HG03378 (cell line): Measurements from ENCODE around the gene COPS7A.

Experiments used
- ATAC-seq: cut with Tn5 transposase; IDR thresholded peaks from one replicate; pipeline ENCODE4 v1.9.1; 2021; ENCODE audit warnings: mild to moderate bottlenecking, moderate library complexity; ENCODE audit not compliant: unreplicated experiment

COPS7A gene

DNA sequence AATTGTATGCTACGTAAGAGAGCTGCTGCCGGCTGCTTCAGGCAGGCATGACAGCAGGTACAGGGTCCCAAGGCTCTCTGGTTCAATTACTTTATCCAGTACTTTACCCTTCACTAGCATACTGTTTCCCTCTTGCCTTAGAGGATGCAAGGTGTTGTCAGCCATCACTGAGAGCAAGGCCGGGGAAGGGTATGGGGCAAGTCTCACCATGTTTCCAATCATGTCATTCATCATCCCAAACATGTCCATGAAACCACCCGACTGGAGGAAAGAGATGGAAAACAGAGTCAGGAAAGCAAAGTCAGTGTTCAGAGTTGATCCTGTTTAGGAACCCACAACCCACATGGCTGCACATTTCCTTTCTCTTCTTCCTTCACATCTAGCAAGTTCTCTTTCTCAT lies 26.7 kb downstream of the COPS7A start:
- ATAC-seq, result no peak

DNA sequence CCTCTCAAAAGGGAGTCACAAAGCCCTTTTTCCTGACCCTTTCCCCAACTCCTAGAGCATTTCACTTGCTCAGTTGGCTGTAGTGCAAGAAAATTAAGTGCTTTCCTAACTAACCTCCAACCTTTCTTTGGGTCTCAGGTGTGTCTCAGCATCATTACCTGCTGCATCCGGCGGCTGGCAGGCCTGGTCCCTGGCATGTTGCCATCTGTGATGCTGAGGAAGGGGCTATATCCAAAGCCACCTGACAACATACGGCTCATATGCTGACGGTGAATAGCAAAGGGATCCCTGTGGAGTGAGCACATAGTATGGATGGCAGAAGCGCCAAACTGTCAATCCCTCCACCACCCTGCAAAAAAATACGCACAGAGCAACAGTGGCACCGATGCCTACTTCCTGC lies 27.9 kb downstream of the COPS7A start:
- ATAC-seq, result no peak

DNA sequence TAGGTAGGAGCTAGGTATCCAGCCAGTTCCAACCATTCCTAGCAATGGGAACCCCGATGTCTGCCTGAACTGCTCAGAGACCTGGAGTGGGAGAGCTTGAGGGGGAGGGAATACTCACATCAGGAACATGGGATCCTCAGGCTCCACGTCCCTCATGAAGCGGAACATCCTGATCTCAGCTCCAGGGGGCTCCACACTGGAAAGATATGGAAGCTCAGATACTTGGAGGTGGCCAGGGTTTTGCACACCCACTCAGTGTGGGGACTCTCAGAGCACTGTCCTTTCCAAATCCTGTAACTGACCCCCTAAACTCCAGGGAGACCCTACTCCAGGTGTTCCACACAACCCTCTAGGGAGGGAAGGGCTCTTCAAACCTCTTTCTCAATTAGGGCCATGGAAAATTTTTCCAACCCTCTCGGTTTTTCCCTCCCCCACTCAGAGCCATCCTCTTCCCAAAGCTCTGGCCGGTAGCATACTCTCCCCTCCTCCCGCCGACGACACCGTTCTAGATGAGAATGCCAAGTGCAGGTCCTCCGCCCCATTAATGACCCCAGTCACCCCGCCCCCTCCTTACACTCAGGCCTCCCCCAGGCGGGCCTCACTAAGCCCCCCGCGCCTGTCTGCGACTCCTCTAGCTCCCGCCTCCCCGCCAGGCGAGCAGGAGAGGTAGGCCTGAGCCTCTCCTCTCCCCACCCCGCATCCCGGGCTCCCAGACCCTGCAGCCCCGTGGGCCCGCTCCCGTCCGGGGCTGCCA lies 28.5 kb downstream of the COPS7A start:
- no peak for ATAC-seq

- ATAC-seq, result peak; percentile 91
Observed at GRCh38 chr12:6752921-6753771, 29.3 kb downstream of the COPS7A start, which contains the start of gene MLF2. MLF2 (minus strand) TSS chr12:6753141; CDS start chr12:6752334, 807 bp downstream.

DNA sequence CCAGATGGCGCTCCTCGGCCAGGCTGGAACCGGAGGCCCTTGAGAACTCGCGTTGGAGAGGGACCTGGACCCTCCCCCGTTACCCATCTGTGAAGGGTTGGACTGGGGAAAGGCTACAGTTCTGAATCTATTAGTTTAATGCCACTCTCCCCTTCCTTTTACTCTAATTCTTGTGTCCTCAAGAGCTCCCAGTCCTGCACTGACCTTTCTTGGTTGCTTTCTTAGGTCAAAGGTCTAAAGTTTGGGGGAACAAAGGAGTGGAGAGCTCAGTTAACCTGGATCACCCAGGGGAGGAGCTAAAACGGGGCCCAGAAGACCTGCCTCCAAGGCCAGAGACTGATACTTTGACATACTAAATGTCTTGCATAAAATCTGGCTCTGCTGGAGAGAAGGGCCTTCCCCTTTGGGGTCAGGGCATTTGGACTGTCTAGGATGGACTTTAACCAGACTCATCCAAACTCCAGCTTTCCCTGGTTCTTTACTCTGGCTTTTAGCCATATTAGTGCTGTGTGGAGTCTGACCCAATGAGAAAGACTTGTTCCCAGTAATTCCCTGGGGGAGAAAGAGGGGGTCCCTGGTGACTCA lies 30.0 kb downstream of the COPS7A start:
- no peak for ATAC-seq

GRCh38 chr12:6754411-6754810 lies 30.6 kb downstream of the COPS7A start:
- no peak for ATAC-seq

GRCh38 chr12:6757028-6757690 lies 33.3 kb downstream of the COPS7A start:
- ATAC-seq, result no peak

GRCh38 chr12:6758506-6759095 lies 34.8 kb downstream of the COPS7A start:
- no peak for ATAC-seq

- ATAC-seq, result no peak
Observed at GRCh38 chr12:6759741-6760140, 35.9 kb downstream of the COPS7A start.

GRCh38 chr12:6763380-6763779 lies 39.5 kb downstream of the COPS7A start:
- ATAC-seq, result no peak

DNA sequence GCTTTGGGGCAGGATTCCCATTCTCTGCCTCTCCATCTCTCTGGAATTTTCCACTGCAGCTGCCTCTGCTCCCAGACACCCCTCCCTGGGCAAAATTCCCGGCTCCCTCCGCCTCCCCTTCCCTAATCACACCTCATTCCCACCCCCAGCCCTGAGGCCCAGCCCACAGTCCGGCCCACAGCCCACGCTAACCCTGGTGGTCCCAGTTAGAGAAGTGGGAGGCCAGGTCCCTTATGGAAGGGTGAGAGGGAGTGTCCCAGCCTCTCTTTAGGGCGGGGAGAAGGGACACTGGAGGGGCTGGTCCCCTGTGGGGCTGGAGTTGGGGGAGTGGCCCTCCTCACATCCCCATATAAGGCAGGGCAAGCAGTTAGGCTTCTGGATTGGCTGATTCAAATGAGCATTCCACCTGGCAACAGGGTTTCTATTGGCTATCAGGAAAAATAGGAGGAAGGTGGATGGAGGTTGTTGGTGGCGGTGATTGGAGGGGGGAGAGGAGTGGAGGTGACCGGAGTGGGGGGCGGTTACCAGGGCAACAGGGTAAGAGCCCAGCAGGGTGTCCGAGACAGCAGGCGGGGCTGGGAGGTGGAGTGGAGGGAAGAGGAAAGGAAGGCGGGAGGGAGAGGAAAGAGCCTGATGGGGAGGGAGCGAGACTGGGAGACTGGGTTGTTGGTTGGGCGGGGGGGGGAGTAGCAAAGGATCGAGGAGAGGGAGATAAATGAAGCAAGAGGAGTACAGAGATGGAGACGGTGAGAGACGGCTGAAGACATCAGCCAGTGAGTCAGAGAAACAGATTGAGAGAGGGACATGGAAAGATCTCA lies 40.4 kb downstream of the COPS7A start:
- ATAC-seq, result peak; percentile 83

- ATAC-seq, result no peak
Observed at GRCh38 chr12:6765048-6765633, 41.3 kb downstream of the COPS7A start.

GRCh38 chr12:6765634-6766581 lies 42.1 kb downstream of the COPS7A start, which contains the start of gene PTMS:
PTMS (plus strand) TSS chr12:6766363; CDS start chr12:6766706, 343 bp downstream.
- ATAC-seq, result no peak

DNA sequence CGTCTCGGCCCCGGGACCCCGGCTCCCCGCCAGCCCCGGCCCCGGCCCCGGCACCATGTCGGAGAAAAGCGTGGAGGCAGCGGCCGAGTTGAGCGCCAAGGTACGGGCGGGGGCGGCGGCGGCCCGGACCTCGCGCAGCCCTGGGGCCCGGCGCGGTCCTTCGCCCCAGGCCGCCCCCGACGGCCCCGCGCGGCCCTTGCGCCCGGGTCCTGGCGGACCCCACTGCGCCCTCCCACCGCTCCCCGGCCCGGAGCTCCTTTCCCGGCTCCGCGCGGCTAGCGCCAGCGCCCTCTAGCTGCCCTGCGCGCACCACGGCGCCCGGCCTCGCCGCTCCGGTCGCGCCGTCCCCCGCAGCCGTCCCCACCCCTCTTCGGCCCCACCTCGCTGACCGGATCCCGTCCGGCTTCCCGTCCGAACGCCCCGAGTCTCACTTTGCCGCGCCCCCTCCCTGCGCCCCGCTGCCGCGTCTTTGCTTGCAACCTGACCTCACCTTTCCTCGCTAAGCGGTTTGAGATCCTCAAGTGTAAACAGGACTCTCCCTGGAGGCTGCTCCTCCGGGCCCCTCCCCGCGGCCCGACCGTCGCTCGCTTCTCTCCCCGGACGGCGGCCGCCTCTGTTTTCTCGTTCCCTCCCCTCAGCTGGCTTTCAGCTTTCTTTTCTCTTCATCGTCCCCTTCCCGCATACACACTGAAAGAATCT lies 43.0 kb downstream of the COPS7A start:
- no peak for ATAC-seq

DNA sequence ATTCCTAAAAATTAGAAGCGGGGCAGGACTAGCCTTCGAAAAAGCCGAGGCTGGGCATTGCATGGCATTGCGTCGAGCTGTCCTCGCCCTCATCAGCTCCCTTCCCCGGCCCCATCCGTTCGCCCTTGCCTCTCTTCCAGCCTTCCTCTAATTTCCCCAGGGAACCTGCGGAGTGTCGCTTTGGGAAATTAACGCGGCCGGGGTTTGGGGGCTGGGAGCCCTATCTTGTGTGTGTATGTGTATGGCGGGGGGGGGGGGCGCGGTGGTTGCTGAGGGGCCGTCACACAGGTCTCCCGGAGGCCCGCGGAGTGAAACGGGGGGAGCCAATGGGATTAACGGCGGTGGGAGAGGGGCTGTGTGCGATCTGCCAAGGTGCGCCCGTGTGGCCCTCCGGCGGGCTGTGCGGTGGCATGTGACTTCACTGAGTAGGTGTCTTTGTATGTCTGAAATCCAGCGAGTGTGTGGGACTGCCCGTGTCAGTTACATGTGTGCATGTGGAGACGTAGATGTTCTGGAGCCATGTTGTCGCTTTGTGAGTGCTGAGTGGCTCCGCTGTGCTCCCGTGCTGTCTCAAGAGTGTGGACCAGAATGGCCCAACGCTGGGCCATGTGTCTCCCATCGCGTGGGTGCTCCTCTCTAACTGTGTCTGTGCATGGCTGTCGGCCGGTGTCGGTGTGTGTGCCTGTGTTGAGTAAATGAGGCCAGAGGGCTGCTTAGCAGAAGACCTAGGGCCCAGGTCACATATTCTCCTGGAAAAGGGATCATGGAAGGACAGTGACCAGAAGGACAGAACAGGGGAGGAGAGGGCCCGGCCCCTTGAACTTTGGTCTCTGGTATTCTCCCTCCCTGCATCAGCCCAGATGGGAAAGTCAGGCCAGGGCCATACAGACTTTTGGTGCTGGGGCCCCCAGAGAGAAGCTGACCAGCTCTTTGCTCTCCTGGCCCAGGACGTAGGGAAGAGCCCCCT lies 43.8 kb downstream of the COPS7A start:
- ATAC-seq, result no peak

DNA sequence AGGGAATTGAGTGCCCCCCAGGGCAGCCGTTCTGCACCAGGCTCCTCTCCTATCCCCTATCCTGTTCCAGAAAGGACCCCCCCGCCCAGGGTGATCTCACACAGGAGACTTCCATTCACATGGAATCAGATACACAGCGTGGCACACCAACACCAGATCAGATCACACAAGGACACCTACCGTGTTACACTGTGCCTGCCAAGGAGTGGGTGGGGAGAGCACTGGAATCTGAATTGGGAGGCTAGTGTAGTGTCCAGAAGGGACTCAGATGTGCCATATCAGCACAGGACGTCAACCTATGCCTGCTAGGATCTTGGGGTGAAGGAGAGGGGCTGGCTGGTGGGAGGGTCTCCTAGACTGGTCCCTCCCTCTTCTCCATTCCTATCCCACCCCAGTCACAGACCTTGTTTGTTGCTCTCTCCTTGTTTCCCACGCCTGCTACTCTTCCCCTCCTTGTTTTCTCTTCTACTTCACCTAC lies 44.6 kb downstream of the COPS7A start:
- ATAC-seq, result no peak
